ENCODE measurements around the gene HSPB7. TPM values are rescaled to one million over a fixed set of nuclear protein-coding genes. Genes with fewer than 3 reads are reported as not detected.
A peak's percentile ranks its signal among the peaks of the same experiment; 100 is the strongest.

Gene HSPB7
- polyA plus RNA-seq, 1 donor (not counting 4 experiments of a cell fraction or from before 2014, with no cell fraction given), result 0.05 TPM

GRCh38 chr1:16013220-16013907 is 4.5 kb downstream of the HSPB7 start:
- Histone ChIP-seq H2AFZ (ENCODE audit: control insufficient read depth, low read length) (no peak overlapping the region), H3K79me2 (ENCODE audit: control insufficient read depth, insufficient read depth, low read length) (no peaks in the 10 kb centered on the region), H3K4me2 (ENCODE audit: control insufficient read depth, extremely low read depth, insufficient read depth, low read depth, low read length) (peak overlapping the region; percentile 56), H3K27ac (ENCODE audit: control insufficient read depth, insufficient read depth, low read length) (no peak overlapping the region), H3K4me3 (ENCODE audit: control insufficient read depth in 2 of 3, extremely low read depth in 1 of 3, insufficient read depth in 2 of 3, low read depth in 1 of 3, low read length in 3 of 3) (peak overlapping the region in 1 of 3 experiments; percentile 18), H3K9ac (ENCODE audit: control insufficient read depth, extremely low read depth, insufficient read depth, low read length) (peak overlapping the region; percentile 32), H3K9me3 (ENCODE audit: control insufficient read depth, low read depth, low read length) (no peaks in the 10 kb centered on the region), H3K36me3 (ENCODE audit: control insufficient read depth in 2 of 2, extremely low read depth in 1 of 2, insufficient read depth in 2 of 2, low read length in 2 of 2) (no peaks in the 10 kb centered on the region), H3K4me1 (ENCODE audit: control insufficient read depth, extremely low read depth, insufficient read depth, low read length) (peaks cover 4% of the 10 kb centered on the region), H3K27me3 (ENCODE audit: control insufficient read depth, extremely low read depth, insufficient read depth, low read length) (no peaks in the 10 kb centered on the region), H3K9me1 (ENCODE audit: control insufficient read depth, extremely low read depth, insufficient read depth, low read length) (no peaks in the 10 kb centered on the region), H4K20me1 (ENCODE audit: control insufficient read depth, extremely low read depth, insufficient read depth, low read length) (peaks cover 3% of the 10 kb centered on the region)
- dilution Hi-C loops (cut with MboI; ENCODE audit: extremely low pct_ligation_motif_present, low sequenced_read_pairs), result no loop called here
- DNase-seq (ENCODE audit: low read depth, low spot score) (no peak), FAIRE-seq (no peak)
- TF ChIP-seq EZH2 (IDR thresholded peaks at IDR 0.05; ENCODE audit: low read length) (no peak), CTCF (optimal IDR thresholded peaks at IDR 0.05 in 1 of 3, IDR thresholded peaks at IDR 0.05 in 1 of 3, conservative IDR thresholded peaks at IDR 0.05 in 1 of 3; ENCODE audit: extremely low read depth in 1 of 3, insufficient read depth in 2 of 3, low read length in 3 of 3) (no peak)

GRCh38 chr1:16012590-16013219 is 5.1 kb downstream of the HSPB7 start:
- no peaks in the 10 kb centered on the region for H3K9me3 ChIP-seq (ENCODE audit: control insufficient read depth, low read depth, low read length)
- dilution Hi-C loops (cut with MboI; ENCODE audit: extremely low pct_ligation_motif_present, low sequenced_read_pairs), result no loop called here
- H3K4me2 ChIP-seq (ENCODE audit: control insufficient read depth, extremely low read depth, insufficient read depth, low read depth, low read length), result peak overlapping the region; percentile 56
- H3K27me3 ChIP-seq (ENCODE audit: control insufficient read depth, extremely low read depth, insufficient read depth, low read length), result no peaks in the 10 kb centered on the region
- DNase-seq (ENCODE audit: low read depth, low spot score) (no peak), FAIRE-seq (no peak)
- no peaks in the 10 kb centered on the region for H3K79me2 ChIP-seq (ENCODE audit: control insufficient read depth, insufficient read depth, low read length)
- peaks cover 8% of the 10 kb centered on the region for H3K4me1 ChIP-seq (ENCODE audit: control insufficient read depth, extremely low read depth, insufficient read depth, low read length)
- H3K9me1 ChIP-seq (ENCODE audit: control insufficient read depth, extremely low read depth, insufficient read depth, low read length), result no peaks in the 10 kb centered on the region
- peak overlapping the region; percentile 32 for H3K9ac ChIP-seq (ENCODE audit: control insufficient read depth, extremely low read depth, insufficient read depth, low read length)
- no peaks in the 10 kb centered on the region for H3K36me3 ChIP-seq (ENCODE audit: control insufficient read depth in 2 of 2, extremely low read depth in 1 of 2, insufficient read depth in 2 of 2, low read length in 2 of 2)
- no peak overlapping the region for H2AFZ ChIP-seq (ENCODE audit: control insufficient read depth, low read length)
- H3K4me3 ChIP-seq (ENCODE audit: control insufficient read depth in 2 of 3, extremely low read depth in 1 of 3, insufficient read depth in 2 of 3, low read depth in 1 of 3, low read length in 3 of 3), result peak overlapping the region in 1 of 3 experiments; percentile 18
- TF ChIP-seq EZH2 (IDR thresholded peaks at IDR 0.05; ENCODE audit: low read length), result no peak
- TF ChIP-seq CTCF (optimal IDR thresholded peaks at IDR 0.05 in 1 of 3, IDR thresholded peaks at IDR 0.05 in 1 of 3, conservative IDR thresholded peaks at IDR 0.05 in 1 of 3; ENCODE audit: extremely low read depth in 1 of 3, insufficient read depth in 2 of 3, low read length in 3 of 3), result peak in 1 of 3 experiments; percentile 38
- H3K27ac ChIP-seq (ENCODE audit: control insufficient read depth, insufficient read depth, low read length), result no peak overlapping the region
- H4K20me1 ChIP-seq (ENCODE audit: control insufficient read depth, extremely low read depth, insufficient read depth, low read length), result no peaks in the 10 kb centered on the region
